NB4 (cell line): ENCODE data around the gene TMEM252.

ENCODE experiments used
- CTCF ChIP-seq: IDR thresholded peaks from one replicate; pipeline ENCODE4 v1.5.1; 2012; ENCODE audit warnings: low read depth, low read length
- POLR2A ChIP-seq: IDR thresholded peaks from 2 replicates; pipeline ENCODE4 v1.6.1; 2011; ENCODE audit warnings: mild to moderate bottlenecking; ENCODE audit not compliant: insufficient read length; ENCODE audit errors: extremely low read depth

- TF ChIP-seq CTCF, result no peak
- no peak for TF ChIP-seq POLR2A
Measured at GRCh38 chr9:68536876-68537615, 3.6 kb downstream of the TMEM252 start.
